ENCODE measurements around the gene NLRC4.
"Not testable (repeated sequence)": the region's sequence is repeated elsewhere in the genome, so short reads cannot be mapped to it uniquely, and the experiment has no call there.

The NLRC4 gene

DNA sequence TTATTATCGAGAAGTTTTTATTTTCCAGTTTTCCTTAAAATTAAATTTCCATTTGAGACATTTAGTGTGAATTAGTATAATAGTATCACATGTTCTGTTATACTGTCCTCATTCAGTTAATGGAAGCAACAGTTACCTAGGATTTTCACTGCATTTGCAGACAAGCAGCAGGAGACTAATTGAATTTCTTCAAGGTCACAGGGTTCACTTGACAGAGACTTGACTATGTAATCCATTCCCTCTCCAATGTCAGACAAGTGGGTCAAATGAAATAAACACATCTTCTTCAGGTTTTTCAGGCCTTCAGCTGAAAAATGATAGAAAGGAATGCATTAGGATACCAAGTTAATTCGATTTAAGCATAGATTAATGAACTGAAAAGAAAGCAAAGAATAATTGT lies 26.7 kb downstream of the NLRC4 start:
- DNase-seq: no peak

DNA sequence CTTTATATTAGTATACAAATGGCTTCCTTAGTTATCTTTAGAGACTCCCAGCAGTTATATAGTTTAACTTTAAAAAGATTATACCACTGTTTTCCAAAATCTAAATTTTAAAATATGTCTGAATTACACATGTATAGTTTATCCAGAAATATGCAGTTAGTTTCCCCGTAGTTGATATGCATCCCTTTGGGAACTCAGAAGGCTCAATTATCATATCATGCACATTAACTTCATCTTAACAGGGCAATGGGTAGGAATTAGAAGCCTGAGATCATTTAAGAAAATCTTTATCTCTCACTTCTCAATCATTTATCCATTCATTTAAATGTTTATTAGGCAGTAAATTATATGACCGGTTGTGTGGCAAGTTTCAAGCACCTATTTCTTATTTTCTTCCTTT lies 27.2 kb downstream of the NLRC4 start:
- no peak for DNase-seq

GRCh38 chr2:32235315-32235714 lies 29.4 kb downstream of the NLRC4 start:
- DNase-seq: no peak

DNA sequence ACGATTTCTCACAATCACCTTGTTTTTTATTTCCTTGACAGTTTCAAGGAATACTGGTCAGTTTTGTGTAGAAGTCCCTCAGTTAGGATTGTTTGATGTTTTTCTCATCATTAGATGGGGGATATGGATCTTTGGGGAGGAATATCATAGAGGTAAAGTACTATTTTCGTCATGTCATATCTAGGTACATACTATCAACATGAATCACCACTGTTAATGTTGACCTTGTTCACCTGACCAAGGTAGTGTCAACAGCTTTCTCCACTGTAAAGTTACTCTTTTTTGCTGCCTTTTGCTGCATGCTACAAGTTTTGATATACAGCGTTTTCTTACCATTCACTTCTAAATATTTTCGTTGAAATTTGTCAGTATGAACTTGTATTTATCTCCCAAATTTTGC lies 32.7 kb downstream of the NLRC4 start:
- no peak for DNase-seq

GRCh38 chr2:32229635-32230034 lies 35.1 kb downstream of the NLRC4 start:
- no peak for DNase-seq

DNA sequence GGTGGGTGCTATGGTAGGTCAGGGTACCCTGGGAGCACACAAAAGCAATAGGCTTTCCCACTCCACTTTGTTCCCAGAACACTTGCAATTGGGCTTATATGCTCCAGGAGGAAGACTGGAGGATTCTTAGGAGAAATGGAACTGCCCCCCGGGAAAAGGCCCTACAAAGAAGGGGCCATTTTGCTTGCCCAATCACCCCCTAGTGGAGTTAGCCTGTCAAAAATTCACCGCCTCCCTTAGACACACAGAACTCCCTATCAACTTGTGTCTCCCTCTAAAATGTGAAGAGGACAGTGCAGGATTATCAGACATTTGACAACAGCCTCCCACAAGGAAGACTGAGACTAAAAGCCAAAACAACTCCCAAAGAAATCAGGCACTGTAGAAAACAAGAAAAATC lies 36.5 kb downstream of the NLRC4 start:
- no peak for DNase-seq

- no peak for DNase-seq
Observed at GRCh38 chr2:32227492-32227891, 37.2 kb downstream of the NLRC4 start.

GRCh38 chr2:32222966-32223365 lies 41.7 kb downstream of the NLRC4 start:
- peak in 1 of 2 experiments; percentile 17 for DNase-seq

GRCh38 chr2:32220445-32220844 lies 44.2 kb downstream of the NLRC4 start:
- no peak for DNase-seq

DNA sequence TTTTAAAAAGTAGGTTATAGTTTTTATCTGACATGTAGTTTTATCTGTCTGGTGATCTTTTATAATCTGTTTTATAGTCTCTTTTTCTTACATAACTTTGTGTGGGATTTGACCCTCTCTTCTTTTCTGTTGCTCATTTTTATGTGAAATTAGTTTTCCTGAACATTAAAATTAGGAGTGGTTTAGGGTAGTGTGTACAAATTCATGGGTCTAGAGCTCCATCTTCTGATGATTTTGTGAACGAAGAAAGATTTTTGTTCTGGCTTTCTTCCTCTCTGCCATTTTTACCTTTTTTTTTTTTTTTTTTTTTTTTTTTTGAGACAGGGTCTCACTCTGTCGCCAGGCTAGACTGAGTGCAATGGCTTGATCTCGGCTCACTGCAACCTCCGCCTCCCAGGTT lies 52.4 kb downstream of the NLRC4 start:
- DNase-seq: peak in 1 of 2 experiments; percentile 22

DNA sequence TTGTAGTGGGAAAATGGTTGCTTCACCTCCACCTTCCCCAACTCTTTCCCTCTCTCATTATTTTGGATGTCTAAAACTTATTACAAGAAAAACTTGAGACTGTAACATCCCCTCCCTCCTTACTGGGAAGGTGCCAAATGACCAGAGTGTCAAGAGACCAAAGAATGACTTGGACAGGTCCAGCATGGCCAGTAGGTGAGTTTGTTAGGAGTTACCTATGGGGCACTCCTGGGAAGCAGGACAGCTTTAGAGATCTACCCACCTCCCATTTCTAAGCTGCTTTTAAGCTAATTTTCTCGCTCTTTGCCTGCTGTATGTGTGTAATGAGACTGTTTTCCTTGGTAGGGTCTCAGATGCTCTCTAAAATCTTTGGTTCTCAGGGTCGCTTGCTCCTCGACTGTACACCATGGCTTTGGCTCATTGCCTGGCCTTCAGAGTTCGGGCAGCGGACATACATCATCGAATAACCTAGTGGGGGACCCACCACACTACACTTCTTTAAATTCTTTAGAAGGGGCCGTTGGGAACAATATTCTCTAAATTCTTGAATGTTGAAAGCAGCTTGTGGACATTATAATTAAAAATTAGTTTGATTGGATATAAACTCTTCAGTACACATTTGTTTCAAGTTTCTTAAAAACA lies 53.8 kb downstream of the NLRC4 start:
- no peak for DNase-seq

DNA sequence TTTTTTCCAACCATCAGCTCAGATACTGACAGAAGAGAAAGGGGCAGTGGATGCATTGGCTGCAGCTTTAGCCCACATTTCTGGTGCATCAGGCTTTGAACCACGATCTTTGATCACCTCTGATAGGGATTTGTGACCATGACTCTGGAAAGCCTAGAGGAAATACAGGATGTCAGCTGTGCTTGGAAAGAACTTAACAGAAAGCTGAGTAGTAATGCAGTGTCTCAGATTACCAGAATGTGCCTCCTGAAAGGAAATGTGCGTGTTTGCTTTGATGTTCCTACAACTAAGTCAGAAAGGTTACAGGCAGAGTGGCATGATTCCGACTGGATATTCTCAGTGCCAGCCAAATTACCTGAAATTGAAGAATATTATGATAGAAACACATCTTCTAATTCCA lies 61.3 kb downstream of the NLRC4 start:
- not testable (repeated sequence) for DNase-seq

- no peak for DNase-seq
Observed at GRCh38 chr2:32200814-32201213, 63.9 kb downstream of the NLRC4 start.

- DNase-seq: no peak
Observed at GRCh38 chr2:32192418-32192817, 72.3 kb downstream of the NLRC4 start.

- no peak for DNase-seq
Observed at GRCh38 chr2:32189011-32189410, 75.7 kb downstream of the NLRC4 start.

- no peak for DNase-seq
Observed at GRCh38 chr2:32182667-32183066, 82.0 kb downstream of the NLRC4 start.

All from Kasumi-1 (cell line).